NCI-H748 treated with DMSO at 0.1 percent for 48 hours (cell line): ENCODE measurements around the gene EAPP.
"Not testable (repeated sequence)": the region's sequence is repeated elsewhere in the genome, so short reads cannot be mapped to it uniquely, and the experiment has no call there.

Experiments
- DNase-seq: peaks from one replicate; lab custom pipeline; 2025; lab: John Stamatoyannopoulos, UW

The EAPP gene

DNA sequence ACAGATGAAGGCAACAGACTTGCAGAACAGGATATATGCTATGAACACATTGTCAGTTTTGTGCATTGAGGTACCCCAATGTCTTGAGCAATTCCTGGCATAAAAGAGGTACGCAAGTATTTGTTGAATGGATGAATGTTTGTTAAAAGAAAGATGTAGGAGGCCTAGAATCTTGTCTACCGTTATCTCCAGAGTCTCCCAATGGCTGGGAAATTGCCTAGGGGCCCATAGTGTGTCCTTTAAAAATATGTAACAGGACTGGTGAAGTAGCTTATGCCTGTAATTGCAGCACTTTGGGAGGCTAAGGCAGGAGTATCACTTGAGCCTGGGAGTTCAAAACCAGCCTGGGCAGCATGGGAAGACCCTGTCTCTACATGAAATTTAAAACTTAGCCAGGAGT lies 57.0 kb downstream of the EAPP start:
- no peak for DNase-seq

DNA sequence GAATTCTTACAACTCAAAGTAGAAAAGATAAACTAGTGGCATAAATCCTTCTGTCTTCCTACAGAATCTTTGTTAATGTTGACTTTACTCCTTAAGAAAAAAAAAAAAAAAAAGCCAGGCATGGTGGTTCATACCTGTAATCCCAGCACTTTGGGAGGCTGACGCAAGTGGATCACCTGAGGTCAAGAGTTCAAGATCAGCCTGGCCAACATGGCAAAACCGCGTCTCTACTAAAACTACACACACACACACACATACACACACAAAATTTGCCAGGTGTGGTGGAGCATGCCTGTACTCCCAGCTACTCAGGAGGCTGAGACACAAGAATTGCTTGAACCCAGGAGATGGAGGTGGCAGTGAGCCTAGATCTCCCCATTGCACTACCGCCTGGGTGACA lies 59.8 kb downstream of the EAPP start:
- no peak for DNase-seq

DNA sequence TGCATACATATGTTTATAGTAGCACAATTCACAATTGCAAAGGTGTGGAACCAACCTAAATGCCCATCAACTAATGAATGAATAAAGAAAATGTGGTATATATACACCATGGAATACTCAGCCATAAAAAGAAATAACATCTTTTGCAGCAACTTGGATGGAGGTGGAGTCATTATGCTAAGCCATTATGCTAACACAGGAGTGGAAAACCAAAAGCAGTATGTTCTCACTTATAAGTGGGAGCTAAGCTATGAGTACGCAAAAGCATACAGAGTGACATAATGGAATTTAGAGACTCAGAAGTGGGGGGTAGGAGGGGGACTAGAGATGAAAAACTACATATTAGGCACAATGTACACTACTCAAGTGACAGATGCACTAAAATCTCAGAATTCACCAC lies 61.2 kb downstream of the EAPP start:
- DNase-seq: no peak

DNA sequence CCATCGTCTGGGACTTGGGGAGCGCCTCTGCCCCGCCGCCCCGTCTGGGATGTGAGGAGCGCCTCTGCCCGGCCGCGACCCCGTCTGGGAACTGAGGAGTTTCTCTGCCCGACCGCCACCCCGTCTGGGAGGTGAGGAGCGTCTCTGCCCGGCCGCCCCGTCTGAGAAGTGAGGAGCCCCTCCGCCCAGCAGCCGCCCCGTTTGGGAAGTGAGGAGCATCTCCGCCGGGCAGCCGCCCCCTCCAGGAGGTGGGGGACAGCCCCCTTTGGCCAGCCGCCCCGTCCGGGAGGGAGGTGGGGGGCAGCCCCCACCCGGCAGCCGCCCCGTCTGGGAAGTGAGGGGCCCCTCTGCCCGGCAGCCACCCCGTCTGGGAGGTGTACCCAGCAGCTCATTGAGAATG lies 63.5 kb downstream of the EAPP start:
- not testable (repeated sequence) for DNase-seq

DNA sequence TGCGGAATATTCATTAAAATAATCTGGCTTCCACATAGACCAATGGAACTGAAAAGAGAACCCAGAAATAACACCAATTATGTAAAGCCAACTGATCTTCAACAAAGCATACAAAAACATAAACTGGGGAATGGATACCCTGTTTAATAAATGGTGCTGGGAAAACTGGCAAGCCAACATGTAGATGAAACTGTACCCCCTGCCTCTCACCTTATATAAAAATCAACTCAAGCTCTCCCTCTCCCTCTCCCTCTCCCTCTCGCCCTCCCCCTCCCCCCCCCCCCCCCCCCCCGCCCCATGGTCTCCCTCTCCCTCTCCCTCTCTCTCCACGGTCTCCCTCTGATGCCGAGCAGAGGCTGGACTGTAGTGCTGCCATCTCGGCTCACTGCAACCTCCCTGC lies 64.3 kb downstream of the EAPP start:
- no peak for DNase-seq

DNA sequence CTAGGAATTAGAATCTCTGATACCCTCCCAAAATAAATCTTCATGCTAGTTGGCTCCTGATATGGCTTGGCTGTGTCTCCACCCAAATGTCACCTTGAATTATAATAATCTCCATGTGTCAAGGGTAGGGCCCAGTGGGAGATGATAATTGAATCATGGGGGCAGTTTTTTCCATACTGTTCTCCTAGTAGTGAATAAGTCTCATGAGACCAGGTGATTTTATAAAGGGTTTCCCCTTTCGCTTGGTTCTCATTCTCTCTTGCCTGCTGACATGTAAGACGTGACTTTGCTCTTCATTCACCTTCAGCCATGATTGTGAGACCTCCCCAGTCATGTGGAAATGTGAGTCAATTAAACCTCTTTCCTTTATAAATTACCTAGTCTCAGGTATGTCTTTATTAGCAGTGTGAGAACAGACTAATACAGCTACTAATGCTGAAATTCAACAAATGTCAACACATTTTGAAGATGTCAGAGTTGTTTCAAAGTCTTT lies 65.3 kb downstream of the EAPP start:
- DNase-seq: no peak

DNA sequence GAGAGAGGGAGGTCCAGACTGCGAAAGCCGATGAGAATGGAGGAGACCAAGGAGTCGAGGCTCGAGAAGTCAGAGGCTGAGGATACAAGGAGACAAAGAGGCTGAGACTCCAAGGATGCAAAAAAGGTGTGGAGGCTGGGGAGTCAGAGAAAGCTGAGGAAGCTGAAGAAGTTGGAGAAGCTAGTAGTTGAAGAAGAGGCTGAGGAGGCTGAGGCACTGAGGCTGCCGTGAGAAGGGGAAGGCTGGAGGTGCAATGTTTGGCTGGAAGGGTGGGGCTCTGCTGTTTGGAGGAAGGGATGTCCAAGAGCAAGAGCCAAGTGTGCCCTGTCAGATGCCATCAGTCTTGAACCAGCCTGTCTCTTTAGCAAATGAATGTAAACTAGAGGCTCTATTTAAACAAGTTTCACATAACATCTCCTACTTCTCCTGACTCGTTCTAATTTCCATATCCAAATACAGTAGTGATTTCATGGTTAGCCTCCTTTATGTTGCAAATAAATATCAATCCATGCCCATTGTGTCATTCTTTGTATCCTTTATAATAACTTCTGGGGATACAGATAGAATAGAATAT lies 66.7 kb downstream of the EAPP start:
- DNase-seq: no peak

DNA sequence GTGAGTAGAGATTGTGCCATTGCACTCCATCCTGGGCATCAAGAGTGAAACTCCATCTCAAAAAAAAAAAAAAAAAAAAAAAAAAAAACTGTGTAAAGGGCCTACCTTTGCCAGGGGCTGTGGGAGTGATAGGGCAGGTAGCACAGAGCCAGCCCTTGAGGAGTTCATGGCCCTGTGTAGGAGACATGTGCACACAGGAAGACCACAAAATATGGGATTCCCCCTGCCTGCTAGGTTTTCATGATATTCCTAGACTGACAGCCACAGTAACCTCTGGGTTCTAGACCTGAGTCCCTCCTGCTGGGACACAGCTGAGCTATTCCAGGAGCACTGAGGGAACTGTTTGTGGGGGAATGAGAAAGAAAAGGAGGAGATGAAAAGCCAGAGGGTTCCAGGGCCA lies 69.2 kb downstream of the EAPP start:
- DNase-seq: no peak

DNA sequence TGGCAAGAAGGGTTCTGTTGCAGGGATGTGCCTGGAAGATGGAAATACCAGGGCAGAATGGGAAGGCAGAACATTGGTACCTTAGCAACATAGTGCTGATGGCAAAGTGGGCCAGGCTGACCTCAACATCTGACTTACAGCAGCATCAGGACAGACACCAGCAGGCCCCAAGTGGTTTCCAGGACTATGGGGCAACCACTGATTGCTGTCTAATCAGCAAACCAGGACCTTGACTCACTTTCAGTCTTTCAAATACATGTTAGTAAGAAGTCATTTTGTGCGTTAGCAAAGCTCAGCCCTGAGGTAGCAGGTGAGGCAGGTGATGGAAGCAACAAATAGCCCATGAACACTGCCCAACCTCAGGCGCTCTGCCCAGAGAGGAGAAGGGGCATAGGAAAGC lies 72.8 kb downstream of the EAPP start:
- DNase-seq: no peak
